OCI-LY7 (cell line): ENCODE data around the gene FAM81A. TPM values are rescaled to one million over a fixed set of nuclear protein-coding genes. Genes with fewer than 3 reads are reported as not detected.

ENCODE experiments used
- BruUV-seq: library from RNA; stranded (reverse); fragments of 400-500 nt; replicated peaks from 2 replicates; lab custom pipeline; 2021; lab: Mats Ljungman, UMichigan
- CTCF ChIA-PET: fragments of 300-600 bp; sonication (Branson Sonifier 250); formaldehyde crosslinking; loops from one replicate; lab custom pipeline; 2022; ENCODE audit warnings: antibody characterized with exemption; ENCODE audit not compliant: unreplicated experiment; lab: Charles Lee
- POLR2A ChIA-PET: fragments of 300-600 bp; sonication (Branson Sonifier 250); formaldehyde crosslinking; loops from one replicate; lab custom pipeline; 2022; ENCODE audit warnings: antibody characterized with exemption; lab: Charles Lee
- DNase-seq: peaks from one replicate; pipeline ENCODE4 v3.0.0-alpha.2; 2015; ENCODE audit warnings: low spot score
- H2AFZ ChIP-seq: fragments of 200-600 bp; sonication (generic), shearing (Covaris generic); 2 replicates; pipeline ENCODE4 v1.6.1; 2014; ENCODE audit warnings: mild to moderate bottlenecking, antibody characterized with exemption, low read length, moderate library complexity
- H3K27ac ChIP-seq: fragments of 200-600 bp; sonication (generic); 2 replicates; pipeline ENCODE4 v1.5.1; 2014; ENCODE audit warnings: mixed run types, low read depth, mild to moderate bottlenecking, moderate library complexity, low read length, inconsistent platforms; ENCODE audit not compliant: poor library complexity, severe bottlenecking
- H3K36me3 ChIP-seq: fragments of 200-600 bp; sonication (generic); 2 replicates; pipeline ENCODE4 v1.6.1; 2014; ENCODE audit warnings: mild to moderate bottlenecking, antibody characterized with exemption, low read length, moderate library complexity, mixed read lengths; ENCODE audit not compliant: insufficient read depth
- H3K4me1 ChIP-seq: fragments of 200-600 bp; sonication (generic); 2 replicates; pipeline ENCODE4 v1.5.1; 2014; ENCODE audit warnings: mild to moderate bottlenecking, low read length; ENCODE audit not compliant: insufficient read depth, poor library complexity, severe bottlenecking
- H3K4me2 ChIP-seq: fragments of 200-600 bp; sonication (generic); 2 replicates; pipeline ENCODE4 v1.6.1; 2014; ENCODE audit warnings: mild to moderate bottlenecking, low read length
- H3K4me3 ChIP-seq: fragments of 200-600 bp; sonication (generic); 2 replicates; pipeline ENCODE4 v1.5.1; 2014; ENCODE audit warnings: mild to moderate bottlenecking, low read depth, low read length; ENCODE audit not compliant: poor library complexity, severe bottlenecking
- H3K79me2 ChIP-seq: fragments of 200-600 bp; sonication (generic); 2 replicates; pipeline ENCODE4 v1.6.1; 2016; ENCODE audit warnings: low read depth, mild to moderate bottlenecking, low read length, moderate library complexity, mixed read lengths; ENCODE audit not compliant: insufficient read depth
- H3K9me2 ChIP-seq: fragments of 200-600 bp; sonication (generic); 2 replicates; pipeline ENCODE4 v1.6.1; 2016; ENCODE audit warnings: mild to moderate bottlenecking, low read length, mixed read lengths; ENCODE audit not compliant: insufficient read depth
- H3K9me3 ChIP-seq: fragments of 200-600 bp; sonication (generic); 2 replicates; pipeline ENCODE4 v1.6.1; 2014; ENCODE audit warnings: mild to moderate bottlenecking, mixed run types, low read length, mixed read lengths
- H4K20me1 ChIP-seq: fragments of 200-600 bp; sonication (generic); 2 replicates; pipeline ENCODE4 v1.6.1; 2014; ENCODE audit warnings: mild to moderate bottlenecking, antibody characterized with exemption, low read length, moderate library complexity, mixed read lengths; ENCODE audit not compliant: insufficient read depth
- EZH2phosphoT487 ChIP-seq: fragments of 200-600 bp; sonication (generic); IDR thresholded peaks from 2 replicates; pipeline ENCODE4 v1.6.1; 2018; ENCODE audit warnings: low read depth, borderline replicate concordance, mild to moderate bottlenecking, mixed run types, antibody characterized with exemption, low read length, moderate library complexity, mixed read lengths
- intact Hi-C: fragments of 100-400 bp; cut with micrococcal nuclease; formaldehyde crosslinking; loops from one replicate; pipeline ENCODE4 v1.10.0; 2022; ENCODE audit not compliant: unreplicated experiment
- total RNA-seq, 2 experiments: library from RNA; depleted of rRNA in 1 of 2; stranded (reverse); fragments of >200 nt in 1 of 2; shearing (Covaris generic) in 1 of 2; gene quantifications; 2 replicates each; pipeline ENCODE4 v1.2.3, GENCODE V29; 2014 to 2022
- TF ChIP-seq, protein P1 (sequence below): fragments of 200-600 bp; sonication (generic); conservative IDR thresholded peaks from 2 replicates; pipeline ENCODE4 v1.5.1; 2014; ENCODE audit warnings: mild to moderate bottlenecking, antibody characterized with exemption, low read length, moderate library complexity, mixed read lengths

FAM81A gene
- total RNA-seq, 2 experiments from 2014 or later: 11.6 to 37.4 TPM

DNA sequence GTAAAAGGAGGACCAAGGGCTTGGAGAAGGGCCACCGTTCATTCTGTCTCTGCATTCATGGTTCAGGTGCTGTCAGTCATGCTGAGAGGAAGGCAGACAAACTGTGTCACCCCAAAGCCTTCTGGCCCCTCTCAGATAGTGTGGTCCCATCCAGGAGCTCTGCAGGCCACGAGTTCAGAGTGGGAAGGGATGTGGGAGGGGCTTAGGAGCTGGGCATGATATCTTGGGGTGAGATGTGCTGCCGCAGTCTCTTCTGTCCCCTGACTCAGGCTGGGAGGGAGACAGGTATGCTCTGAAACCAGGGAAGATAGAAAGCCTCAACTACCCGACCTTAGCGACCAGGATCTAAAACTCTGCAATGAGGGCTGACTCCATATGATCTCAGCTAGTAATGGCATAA lies 45.7 kb upstream of the FAM81A start:
- no peaks in the 10 kb centered on the region for H3K36me3 ChIP-seq
- no TSS peak for BruUV-seq
- H2AFZ ChIP-seq: peak overlapping the region; percentile 29; the same call in 1 of the 2 replicates
- H3K27ac ChIP-seq: no peak overlapping the region
- H3K79me2 ChIP-seq: no peaks in the 10 kb centered on the region
- no peaks in the 10 kb centered on the region for H3K9me3 ChIP-seq
- no peak overlapping the region for H3K4me3 ChIP-seq
- no peak for TF ChIP-seq EZH2phosphoT487
- TF ChIP-seq, protein P1, sequence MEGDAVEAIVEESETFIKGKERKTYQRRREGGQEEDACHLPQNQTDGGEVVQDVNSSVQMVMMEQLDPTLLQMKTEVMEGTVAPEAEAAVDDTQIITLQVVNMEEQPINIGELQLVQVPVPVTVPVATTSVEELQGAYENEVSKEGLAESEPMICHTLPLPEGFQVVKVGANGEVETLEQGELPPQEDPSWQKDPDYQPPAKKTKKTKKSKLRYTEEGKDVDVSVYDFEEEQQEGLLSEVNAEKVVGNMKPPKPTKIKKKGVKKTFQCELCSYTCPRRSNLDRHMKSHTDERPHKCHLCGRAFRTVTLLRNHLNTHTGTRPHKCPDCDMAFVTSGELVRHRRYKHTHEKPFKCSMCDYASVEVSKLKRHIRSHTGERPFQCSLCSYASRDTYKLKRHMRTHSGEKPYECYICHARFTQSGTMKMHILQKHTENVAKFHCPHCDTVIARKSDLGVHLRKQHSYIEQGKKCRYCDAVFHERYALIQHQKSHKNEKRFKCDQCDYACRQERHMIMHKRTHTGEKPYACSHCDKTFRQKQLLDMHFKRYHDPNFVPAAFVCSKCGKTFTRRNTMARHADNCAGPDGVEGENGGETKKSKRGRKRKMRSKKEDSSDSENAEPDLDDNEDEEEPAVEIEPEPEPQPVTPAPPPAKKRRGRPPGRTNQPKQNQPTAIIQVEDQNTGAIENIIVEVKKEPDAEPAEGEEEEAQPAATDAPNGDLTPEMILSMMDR: no peak
- H3K4me2 ChIP-seq: peak overlapping the region; percentile 0; the same call in 1 of the 2 replicates
- intact Hi-C loops: no loop called here
- H3K9me2 ChIP-seq: no peaks in the 10 kb centered on the region
- DNase-seq: no peak
- ChIA-PET CTCF (no interaction called here), POLR2A (interaction anchor here (0.7 to 9.8 kb wide), 2 partner anchors 20 to 1721 kb away, joined by 4 to 103 read pairs; no protein-coding TSS in a partner anchor)
- no peaks in the 10 kb centered on the region for H4K20me1 ChIP-seq
- H3K4me1 ChIP-seq: peaks cover 47% of the 10 kb centered on the region

DNA sequence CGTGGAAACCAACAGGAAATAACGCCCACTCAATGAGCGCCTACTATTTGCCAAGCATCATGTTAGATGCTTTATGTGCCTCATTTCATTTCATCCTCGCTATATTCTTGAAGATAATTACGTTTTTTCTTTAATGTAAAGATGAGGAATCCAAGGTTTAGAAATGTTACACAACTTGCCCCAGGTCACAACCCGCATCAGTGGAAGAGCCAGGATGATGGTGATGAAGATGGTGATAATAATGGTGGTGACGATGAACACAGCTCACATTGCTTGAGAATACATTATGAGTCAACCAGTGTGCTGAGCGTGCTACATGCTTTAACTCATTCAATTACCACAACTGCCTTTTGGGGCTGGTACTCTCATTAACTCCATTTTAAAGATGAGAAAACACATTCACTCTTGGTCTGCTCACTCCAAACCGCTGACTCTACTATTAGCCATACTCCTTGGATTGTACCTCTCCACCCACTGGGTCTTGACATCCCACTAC lies 43.8 kb upstream of the FAM81A start:
- H2AFZ ChIP-seq: peak overlapping the region; percentile 16; the same call in 1 of the 2 replicates
- peaks cover 66% of the 10 kb centered on the region for H3K4me1 ChIP-seq
- intact Hi-C loops: no loop called here
- peak overlapping the region; percentile 49 for H3K27ac ChIP-seq
- H3K4me2 ChIP-seq: peak overlapping the region; percentile 25; the same call in 1 of the 2 replicates
- BruUV-seq: no TSS peak
- no peaks in the 10 kb centered on the region for H4K20me1 ChIP-seq
- no peaks in the 10 kb centered on the region for H3K9me2 ChIP-seq
- ChIA-PET POLR2A (interaction anchor here (0.7 to 9.8 kb wide), 5 partner anchors 12 to 261 kb away, joined by 3 to 103 read pairs (median 8); no protein-coding TSS in a partner anchor), CTCF (no interaction called here)
- no peak for DNase-seq
- no peak for TF ChIP-seq EZH2phosphoT487
- TF ChIP-seq, protein P1: no peak
- H3K4me3 ChIP-seq: no peak overlapping the region
- H3K36me3 ChIP-seq: no peaks in the 10 kb centered on the region
- no peaks in the 10 kb centered on the region for H3K9me3 ChIP-seq
- no peaks in the 10 kb centered on the region for H3K79me2 ChIP-seq

DNA sequence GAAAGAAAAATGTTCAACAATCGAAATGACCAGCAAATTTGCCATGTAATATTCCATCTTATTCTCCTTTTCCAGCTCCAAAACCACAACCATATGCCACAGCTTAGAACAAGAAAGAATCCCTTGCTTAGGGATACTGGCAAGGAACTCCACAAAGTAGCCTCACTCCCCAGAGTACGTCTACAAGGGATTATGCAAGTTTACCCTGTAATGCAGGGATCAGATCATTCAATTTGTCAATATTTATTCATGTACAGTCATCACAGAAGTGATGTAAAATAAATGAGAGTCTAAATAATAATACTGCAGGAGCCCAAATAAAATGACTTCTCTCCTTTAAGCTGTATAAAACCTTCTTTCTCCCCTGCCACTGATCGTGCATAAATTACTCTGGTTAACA lies 41.8 kb upstream of the FAM81A start:
- Histone ChIP-seq H3K9me2 (no peaks in the 10 kb centered on the region), H3K27ac (peak overlapping the region; percentile 49), H3K9me3 (no peaks in the 10 kb centered on the region), H4K20me1 (no peaks in the 10 kb centered on the region), H3K4me2 (peak overlapping the region; percentile 45), H3K79me2 (no peaks in the 10 kb centered on the region), H2AFZ (peak overlapping the region; percentile 29), H3K36me3 (no peaks in the 10 kb centered on the region), H3K4me1 (peaks cover 85% of the 10 kb centered on the region), H3K4me3 (no peak overlapping the region)
- no peak for DNase-seq
- TF ChIP-seq, protein P1: no peak
- TF ChIP-seq EZH2phosphoT487: no peak
- ChIA-PET CTCF (interaction anchor here (1.0 kb wide), 1 partner anchor 11 kb away, joined by 3 read pairs; no protein-coding TSS in a partner anchor), POLR2A (interaction anchor here (0.8 to 9.8 kb wide), 6 partner anchors 10 to 53 kb away, joined by 3 to 103 read pairs (median 5); no protein-coding TSS in a partner anchor)
- BruUV-seq: no TSS peak
- intact Hi-C loops: loop anchor here (5.0 kb wide), 2 partner anchors 149 to 419 kb away; no protein-coding TSS in a partner anchor
